Effector memory CD8-positive, alpha-beta T cell (primary cell): ENCODE data around the gene COL6A1.

Experiments
- ATAC-seq: fragments of 150-1000 bp; cut with Tn5 transposase; replicated peaks from 2 replicates; pipeline ENCODE4 v1.10.0; 2021; ENCODE audit warnings: mild to moderate bottlenecking, moderate library complexity
- DNase-seq, 3 experiments: peaks; one replicate each; pipeline ENCODE4 v3.0.0; 2021
- H3K27ac Mint-ChIP-seq, 2 donors: one replicate each; pipeline ENCODE4 v1.8.0; 2022; ENCODE audit warnings: mild to moderate bottlenecking in 2 of 2, mixed read lengths in 2 of 2, moderate library complexity in 2 of 2
- H3K27me3 Mint-ChIP-seq, 2 donors: one replicate each; pipeline ENCODE4 v1.8.0; 2022; ENCODE audit warnings: mixed read lengths in 2 of 2
- H3K36me3 Mint-ChIP-seq: one replicate; pipeline ENCODE4 v1.8.0; 2022; ENCODE audit warnings: mild to moderate bottlenecking, moderate library complexity, mixed read lengths; ENCODE audit not compliant: insufficient read depth
- H3K4me1 Mint-ChIP-seq, 2 donors: one replicate each; pipeline ENCODE4 v1.8.0; 2022; ENCODE audit warnings: low read depth in 2 of 2, mixed read lengths in 2 of 2
- H3K4me3 Mint-ChIP-seq, 2 donors: one replicate each; pipeline ENCODE4 v1.8.0; 2022; ENCODE audit warnings: mild to moderate bottlenecking in 2 of 2, mixed read lengths in 2 of 2, moderate library complexity in 2 of 2
- H3K9me3 Mint-ChIP-seq, 2 donors: one replicate each; pipeline ENCODE4 v1.8.0; 2022; ENCODE audit warnings: mixed read lengths in 2 of 2

COL6A1 gene

DNA sequence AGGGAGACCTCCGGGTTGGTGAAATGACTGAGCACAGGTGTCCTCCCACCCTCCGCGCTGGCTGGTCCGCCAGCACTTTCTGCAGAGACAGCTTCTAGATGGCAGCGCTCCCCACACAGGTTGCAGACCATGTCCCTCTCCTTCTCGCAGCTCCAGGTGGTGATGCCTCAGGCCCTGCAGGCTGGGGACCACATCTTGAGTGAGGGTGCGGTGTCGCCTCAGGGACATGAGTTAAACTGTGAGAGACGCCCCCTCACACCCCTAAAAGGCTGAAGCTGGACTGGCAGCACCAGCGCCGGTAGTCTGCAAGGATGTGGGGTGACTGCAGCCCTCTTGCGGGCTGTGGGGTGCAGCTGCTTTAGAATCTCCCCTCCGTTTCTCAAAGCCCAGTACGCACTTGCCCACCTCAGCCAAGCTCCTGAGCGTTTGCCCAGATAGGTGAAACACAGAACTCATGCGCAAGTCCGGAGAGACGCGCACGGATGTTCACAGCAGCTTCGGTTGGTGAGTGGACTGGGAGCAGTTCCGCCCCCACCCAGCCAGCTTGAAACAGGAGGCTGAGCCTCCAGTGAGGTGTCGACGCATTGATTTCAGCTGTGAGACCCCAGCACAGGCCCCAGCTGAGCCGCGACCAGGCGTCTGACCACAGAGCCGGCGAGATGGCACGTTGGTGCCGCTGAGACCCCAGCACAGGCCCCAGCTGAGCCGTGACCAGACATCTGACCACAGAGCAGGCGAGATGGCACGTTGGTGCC is 28.6 kb downstream of the COL6A1 start:
- H3K27me3 Mint-ChIP-seq: peaks cover 0 to 7% of the 10 kb centered on the region in 2 donors

GRCh38 chr21:46011267-46011967 is 29.8 kb downstream of the COL6A1 start:
- ATAC-seq: no peak
- Mint-ChIP-seq H3K9me3 (no peaks in the 10 kb centered on the region), H3K27ac (no peak overlapping the region), H3K36me3 (no peaks in the 10 kb centered on the region), H3K4me1 (no peaks in the 10 kb centered on the region), H3K27me3 (peaks cover 5 to 11% of the 10 kb centered on the region in 2 donors), H3K4me3 (no peak overlapping the region)
- DNase-seq: no peak

More for the DNA sequence above, 28.6 kb downstream of the COL6A1 start:
- ATAC-seq (no peak), DNase-seq (no peak)
- no peak overlapping the region for H3K4me3 Mint-ChIP-seq
- no peak overlapping the region for H3K27ac Mint-ChIP-seq
- no peaks in the 10 kb centered on the region for H3K9me3 Mint-ChIP-seq
- H3K36me3 Mint-ChIP-seq: peaks cover 1% of the 10 kb centered on the region
- no peaks in the 10 kb centered on the region for H3K4me1 Mint-ChIP-seq

- Mint-ChIP-seq H3K36me3 (no peaks in the 10 kb centered on the region), H3K27ac (no peak overlapping the region), H3K27me3 (peaks cover 10 to 19% of the 10 kb centered on the region in 2 donors), H3K4me3 (no peak overlapping the region), H3K9me3 (no peaks in the 10 kb centered on the region), H3K4me1 (no peaks in the 10 kb centered on the region)
- no peak for ATAC-seq
- DNase-seq: no peak
These were observed 30.6 kb downstream of the COL6A1 start for GRCh38 chr21:46012154-46012553.

DNA sequence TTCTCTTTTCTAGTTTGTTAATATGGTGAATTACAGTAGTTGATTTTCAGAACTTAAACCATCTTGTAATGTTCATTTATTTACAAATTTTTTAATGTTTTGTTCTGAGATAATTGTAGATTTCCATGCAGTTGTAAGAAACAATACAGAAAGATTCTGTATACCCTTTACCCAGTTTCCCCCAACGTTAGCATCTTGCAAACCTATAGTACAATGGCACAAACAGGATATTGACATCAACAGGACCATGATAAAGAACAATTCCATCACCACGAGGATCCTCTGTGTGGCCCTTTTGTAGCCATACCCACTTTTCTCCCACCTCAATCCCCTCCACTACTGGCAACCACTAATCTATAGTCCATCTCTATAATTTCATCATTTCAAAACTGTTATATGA is 33.3 kb downstream of the COL6A1 start:
- Mint-ChIP-seq H3K9me3 (no peaks in the 10 kb centered on the region), H3K4me3 (no peak overlapping the region), H3K4me1 (no peaks in the 10 kb centered on the region), H3K27me3 (peaks cover 35 to 46% of the 10 kb centered on the region in 2 donors), H3K36me3 (no peaks in the 10 kb centered on the region), H3K27ac (no peak overlapping the region)
- no peak for ATAC-seq
- no peak for DNase-seq

DNA sequence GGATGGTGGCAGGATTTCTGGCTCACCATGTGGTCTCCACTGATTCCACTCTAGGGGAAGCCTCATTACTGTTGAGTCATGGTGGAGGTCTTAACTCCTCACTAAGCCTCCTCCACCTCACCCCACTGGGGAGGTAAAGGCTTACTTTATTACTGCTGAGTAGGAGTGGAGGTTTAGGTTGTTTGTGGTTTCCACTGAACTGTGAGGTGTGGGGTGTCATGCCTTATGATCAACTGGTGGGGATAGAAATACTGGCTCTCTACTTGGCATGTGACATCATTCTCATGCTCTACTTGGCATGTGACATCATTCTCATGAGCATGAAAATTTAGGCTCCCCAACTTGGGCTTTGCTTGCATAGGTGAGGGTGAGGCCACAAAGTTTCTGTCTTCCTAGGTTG is 35.6 kb downstream of the COL6A1 start:
- peaks cover 47 to 67% of the 10 kb centered on the region in 2 donors for H3K27me3 Mint-ChIP-seq

GRCh38 chr21:46017695-46018094 is 36.1 kb downstream of the COL6A1 start:
- Mint-ChIP-seq H3K4me3 (no peak overlapping the region), H3K27me3 (peaks cover 47 to 67% of the 10 kb centered on the region in 2 donors), H3K9me3 (no peaks in the 10 kb centered on the region), H3K36me3 (no peaks in the 10 kb centered on the region), H3K4me1 (no peaks in the 10 kb centered on the region), H3K27ac (no peak overlapping the region)
- no peak for DNase-seq
- no peak for ATAC-seq

More for the DNA sequence above, 35.6 kb downstream of the COL6A1 start:
- no peak overlapping the region for H3K27ac Mint-ChIP-seq
- no peaks in the 10 kb centered on the region for H3K9me3 Mint-ChIP-seq
- no peak overlapping the region for H3K4me3 Mint-ChIP-seq
- DNase-seq (no peak), ATAC-seq (no peak)
- H3K4me1 Mint-ChIP-seq: no peaks in the 10 kb centered on the region
- H3K36me3 Mint-ChIP-seq: no peaks in the 10 kb centered on the region

DNA sequence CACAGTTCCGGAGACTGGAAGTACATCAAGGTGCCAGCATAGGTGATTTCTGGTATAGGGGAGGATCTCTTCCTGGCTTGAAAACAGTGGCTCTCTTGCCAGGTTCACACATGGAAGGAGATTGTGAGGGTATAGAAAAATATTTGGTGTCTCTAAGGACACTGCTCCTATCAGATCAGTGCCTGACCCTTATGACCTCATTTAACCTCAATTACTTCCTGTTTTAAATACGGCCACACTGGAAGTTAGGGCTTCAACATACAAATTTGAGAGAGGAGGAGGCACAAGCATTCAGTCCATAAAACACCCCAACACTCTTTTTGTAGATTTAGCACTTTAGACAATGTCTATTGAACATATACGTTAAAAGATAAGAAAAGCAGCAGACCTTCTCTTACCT is 37.0 kb downstream of the COL6A1 start:
- no peak overlapping the region for H3K4me3 Mint-ChIP-seq
- no peak for ATAC-seq
- peaks cover 51 to 75% of the 10 kb centered on the region in 2 donors for H3K27me3 Mint-ChIP-seq

GRCh38 chr21:46020581-46020980 is 39.0 kb downstream of the COL6A1 start:
- DNase-seq: no peak
- Mint-ChIP-seq H3K36me3 (no peaks in the 10 kb centered on the region), H3K27me3 (peaks cover 55 to 75% of the 10 kb centered on the region in 2 donors), H3K4me1 (no peaks in the 10 kb centered on the region), H3K9me3 (no peaks in the 10 kb centered on the region), H3K4me3 (no peak overlapping the region), H3K27ac (no peak overlapping the region)
- no peak for ATAC-seq

More for the DNA sequence above, 37.0 kb downstream of the COL6A1 start:
- Mint-ChIP-seq H3K4me1 (no peaks in the 10 kb centered on the region), H3K36me3 (no peaks in the 10 kb centered on the region), H3K9me3 (no peaks in the 10 kb centered on the region), H3K27ac (no peak overlapping the region)
- no peak for DNase-seq

- DNase-seq (no peak), ATAC-seq (no peak)
- peaks cover 56 to 74% of the 10 kb centered on the region in 2 donors for H3K27me3 Mint-ChIP-seq
- no peak overlapping the region for H3K4me3 Mint-ChIP-seq
- no peaks in the 10 kb centered on the region for H3K36me3 Mint-ChIP-seq
- H3K27ac Mint-ChIP-seq: no peak overlapping the region
- H3K9me3 Mint-ChIP-seq: no peaks in the 10 kb centered on the region
- no peaks in the 10 kb centered on the region for H3K4me1 Mint-ChIP-seq
These were observed 39.8 kb downstream of the COL6A1 start for GRCh38 chr21:46021398-46021797.

DNA sequence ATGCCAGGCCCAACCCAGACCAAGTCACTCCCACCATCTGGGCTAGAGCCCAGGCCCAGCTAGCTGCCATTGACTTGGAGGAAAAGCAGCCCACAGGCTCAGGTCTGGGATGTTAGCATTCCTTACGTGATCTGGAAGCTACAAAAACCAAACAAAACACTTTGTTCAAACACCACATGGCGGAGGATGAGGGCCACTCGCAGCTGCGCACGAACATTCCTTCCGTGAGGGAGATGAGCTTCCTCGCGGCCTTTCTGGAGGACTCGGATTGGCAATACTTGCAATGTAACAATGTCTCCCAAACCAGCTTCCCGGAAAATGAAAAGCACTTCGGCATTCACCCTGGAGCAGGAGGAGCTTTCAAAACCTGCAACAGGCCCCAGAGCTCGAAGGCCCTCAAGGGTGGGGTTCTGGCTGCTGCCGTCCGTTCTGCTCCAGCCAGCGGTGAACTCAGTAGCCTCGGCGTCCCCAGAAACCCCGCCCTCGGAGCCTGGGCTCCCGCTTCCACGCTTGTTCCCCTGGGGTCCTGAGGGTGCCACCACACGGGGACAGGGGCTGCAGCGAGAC is 40.5 kb downstream of the COL6A1 start:
- Mint-ChIP-seq H3K4me3 (no peak overlapping the region), H3K9me3 (no peaks in the 10 kb centered on the region), H3K27me3 (peaks cover 50 to 68% of the 10 kb centered on the region in 2 donors), H3K36me3 (no peaks in the 10 kb centered on the region), H3K4me1 (no peaks in the 10 kb centered on the region), H3K27ac (no peak overlapping the region)
- DNase-seq: no peak
- ATAC-seq: no peak

DNA sequence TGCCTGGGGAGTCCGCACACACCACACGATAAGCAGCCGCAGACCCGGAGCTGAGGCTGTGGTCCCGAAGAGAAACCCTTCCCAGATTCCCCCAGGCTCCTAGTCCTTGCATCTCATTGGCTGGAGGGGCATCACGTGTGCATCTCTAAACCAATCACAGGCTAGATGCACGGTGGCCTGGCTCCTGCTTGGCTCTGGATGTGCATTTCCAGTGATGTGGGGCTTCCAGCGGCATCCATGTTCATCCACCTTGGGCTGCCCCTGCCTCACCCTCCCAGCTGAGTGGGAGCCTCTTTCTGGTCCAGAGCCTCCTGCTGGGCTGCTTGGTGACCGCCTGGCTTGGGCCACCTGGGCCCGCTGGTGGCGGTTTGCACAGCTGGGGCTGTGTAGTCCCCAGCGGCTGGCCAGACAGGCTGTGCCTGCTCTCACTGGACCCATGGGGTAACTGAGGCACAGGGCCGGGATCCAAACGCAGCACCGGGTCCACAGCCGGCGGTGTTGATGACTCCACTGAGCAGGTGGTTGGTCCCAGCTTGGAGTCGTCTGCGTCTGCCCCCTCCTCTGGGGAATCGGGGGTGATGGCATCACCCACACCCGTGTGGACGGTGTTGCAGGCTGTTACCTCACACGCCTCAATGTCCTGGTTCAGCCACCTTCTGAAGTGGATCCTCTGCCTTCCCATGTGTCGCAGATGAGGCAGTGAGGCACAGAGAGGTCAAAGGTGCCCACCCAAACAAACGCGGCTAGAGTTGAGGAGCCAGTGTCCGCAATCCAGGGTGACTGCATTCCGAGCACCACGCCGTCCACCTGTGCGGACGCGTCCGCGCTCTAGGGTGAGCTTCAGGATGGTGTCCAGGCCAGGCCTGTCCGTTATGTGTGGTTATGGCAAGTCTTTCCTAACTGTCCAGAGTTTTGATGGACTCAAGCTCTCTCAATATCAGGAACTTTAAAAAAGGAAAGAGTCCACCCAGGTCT is 41.3 kb downstream of the COL6A1 start:
- no peak for DNase-seq
- no peak overlapping the region for H3K27ac Mint-ChIP-seq
- ATAC-seq: no peak
- no peaks in the 10 kb centered on the region for H3K4me1 Mint-ChIP-seq
- no peaks in the 10 kb centered on the region for H3K9me3 Mint-ChIP-seq
- peaks cover 45 to 60% of the 10 kb centered on the region in 2 donors for H3K27me3 Mint-ChIP-seq
- H3K4me3 Mint-ChIP-seq: no peak overlapping the region
- no peaks in the 10 kb centered on the region for H3K36me3 Mint-ChIP-seq

GRCh38 chr21:46023555-46023954 is 42.0 kb downstream of the COL6A1 start:
- H3K9me3 Mint-ChIP-seq: no peaks in the 10 kb centered on the region
- DNase-seq (no peak), ATAC-seq (no peak)
- peaks cover 38 to 53% of the 10 kb centered on the region in 2 donors for H3K27me3 Mint-ChIP-seq
- H3K27ac Mint-ChIP-seq: no peak overlapping the region
- H3K4me1 Mint-ChIP-seq: no peaks in the 10 kb centered on the region
- H3K36me3 Mint-ChIP-seq: no peaks in the 10 kb centered on the region
- H3K4me3 Mint-ChIP-seq: no peak overlapping the region

GRCh38 chr21:46024141-46024540 is 42.6 kb downstream of the COL6A1 start:
- no peak for DNase-seq
- no peaks in the 10 kb centered on the region for H3K36me3 Mint-ChIP-seq
- peaks cover 32 to 48% of the 10 kb centered on the region in 2 donors for H3K27me3 Mint-ChIP-seq
- H3K9me3 Mint-ChIP-seq: peaks cover 0 to 2% of the 10 kb centered on the region in 2 donors
- H3K4me1 Mint-ChIP-seq: no peaks in the 10 kb centered on the region
- H3K4me3 Mint-ChIP-seq: no peak overlapping the region
- ATAC-seq: no peak
- no peak overlapping the region for H3K27ac Mint-ChIP-seq
